HTERT RPE-1 (cell line): ENCODE data around the gene DOCK7.
"Not testable (repeated sequence)": the region's sequence is repeated elsewhere in the genome, so short reads cannot be mapped to it uniquely, and the experiment has no call there.

Experiments used
- in situ Hi-C: fragments of 300-500 bp; cut with MboI; formaldehyde crosslinking; loops from 4 replicates; pipeline ENCODE4 v1.14.3; 2020; ENCODE audit warnings: low sequenced_read_pairs

Gene DOCK7

GRCh38 chr1:62613325-62613727 lies 74.9 kb downstream of the DOCK7 start:
- in situ Hi-C loops: no loop called here

- in situ Hi-C loops: no loop called here
These were observed 75.4 kb downstream of the DOCK7 start for GRCh38 chr1:62612770-62613169.

- in situ Hi-C loops: not testable (repeated sequence)
These were observed 77.6 kb downstream of the DOCK7 start for GRCh38 chr1:62610588-62610987.

- in situ Hi-C loops: no loop called here
These were observed 79.3 kb downstream of the DOCK7 start for GRCh38 chr1:62608905-62609304.

- in situ Hi-C loops: no loop called here
These were observed 86.7 kb downstream of the DOCK7 start for GRCh38 chr1:62601457-62601856.

GRCh38 chr1:62599044-62599443 lies 89.1 kb downstream of the DOCK7 start:
- in situ Hi-C loops: no loop called here

GRCh38 chr1:62597281-62597680 lies 90.9 kb downstream of the DOCK7 start, which contains the start of gene ANGPTL3:
ANGPTL3 (plus strand) TSS chr1:62597520; CDS start chr1:62597567, 47 bp downstream.
- in situ Hi-C loops: no loop called here

- in situ Hi-C loops: no loop called here
These were observed 92.5 kb downstream of the DOCK7 start for GRCh38 chr1:62595647-62596046.

GRCh38 chr1:62593825-62594394 lies 94.3 kb downstream of the DOCK7 start:
- in situ Hi-C loops: no loop called here

GRCh38 chr1:62590970-62591368 lies 97.2 kb downstream of the DOCK7 start:
- in situ Hi-C loops: no loop called here

- in situ Hi-C loops: no loop called here
These were observed 97.8 kb downstream of the DOCK7 start for GRCh38 chr1:62590255-62590969.

GRCh38 chr1:62589321-62589720 lies 98.9 kb downstream of the DOCK7 start:
- in situ Hi-C loops: no loop called here

- in situ Hi-C loops: no loop called here
These were observed 100.2 kb downstream of the DOCK7 start for GRCh38 chr1:62588000-62588399.

GRCh38 chr1:62585469-62586155 lies 102.6 kb downstream of the DOCK7 start:
- in situ Hi-C loops: no loop called here

GRCh38 chr1:62573675-62574074 lies 114.5 kb downstream of the DOCK7 start:
- in situ Hi-C loops: no loop called here

- in situ Hi-C loops: no loop called here
These were observed 115.7 kb downstream of the DOCK7 start for GRCh38 chr1:62572476-62572875.

- in situ Hi-C loops: not testable (repeated sequence)
These were observed 116.7 kb downstream of the DOCK7 start for GRCh38 chr1:62571517-62571916.

- in situ Hi-C loops: not testable (repeated sequence)
These were observed 120.3 kb downstream of the DOCK7 start for GRCh38 chr1:62567926-62568325.

GRCh38 chr1:62567182-62567581 lies 121.0 kb downstream of the DOCK7 start:
- in situ Hi-C loops: not testable (repeated sequence)

GRCh38 chr1:62561306-62561705 lies 126.9 kb downstream of the DOCK7 start:
- in situ Hi-C loops: no loop called here

GRCh38 chr1:62544570-62544969 lies 143.6 kb downstream of the DOCK7 start:
- in situ Hi-C loops: no loop called here

- in situ Hi-C loops: no loop called here
These were observed 147.1 kb downstream of the DOCK7 start for GRCh38 chr1:62541048-62541447.
